NCI-H226 (cell line): ENCODE results near the gene PELI1.
"Not testable (repeated sequence)": the region's sequence is repeated elsewhere in the genome, so short reads cannot be mapped to it uniquely, and the experiment has no call there.

Experiments used
- DNase-seq: peaks from one replicate; pipeline ENCODE4 v3.0.0-alpha.2; 2015

PELI1 gene

DNA sequence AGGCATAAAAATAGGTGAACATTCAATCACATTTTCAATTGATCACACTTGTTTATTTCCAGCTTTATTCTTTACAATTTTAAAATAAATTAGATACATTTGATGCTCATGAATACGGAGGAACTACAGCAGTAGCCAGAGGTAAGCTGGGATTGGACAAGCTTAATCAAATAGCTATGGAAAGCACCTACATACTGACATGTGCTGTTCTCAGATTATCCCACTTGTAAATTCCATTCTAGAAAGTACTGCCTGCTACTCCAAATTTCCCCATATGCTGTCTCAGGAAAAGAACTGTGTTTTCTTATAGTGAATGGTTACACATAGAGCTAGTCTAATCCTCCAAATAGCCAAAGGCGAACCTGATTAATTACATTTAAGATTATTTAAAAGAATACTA, 24.2 kb downstream of the PELI1 start:
- no peak for DNase-seq

DNA sequence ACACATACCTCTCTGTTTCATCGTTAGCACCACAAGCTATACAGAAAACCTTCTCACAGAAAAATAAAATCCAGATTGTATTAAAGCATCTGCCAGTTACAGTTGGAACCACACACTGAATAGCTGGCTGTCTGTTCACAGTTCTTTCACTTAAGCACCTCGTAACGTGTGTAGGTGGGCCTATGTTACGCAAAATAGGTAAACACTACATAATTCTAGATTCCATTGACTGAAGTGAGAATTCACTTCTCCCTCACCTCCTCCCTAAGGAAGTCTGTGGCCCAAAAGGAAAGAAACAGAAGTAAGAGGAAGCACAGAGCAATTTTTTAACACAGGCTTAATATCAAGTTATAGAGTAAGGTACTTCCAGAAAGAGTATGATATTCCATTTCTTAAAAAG, 24.9 kb downstream of the PELI1 start:
- no peak for DNase-seq

DNA sequence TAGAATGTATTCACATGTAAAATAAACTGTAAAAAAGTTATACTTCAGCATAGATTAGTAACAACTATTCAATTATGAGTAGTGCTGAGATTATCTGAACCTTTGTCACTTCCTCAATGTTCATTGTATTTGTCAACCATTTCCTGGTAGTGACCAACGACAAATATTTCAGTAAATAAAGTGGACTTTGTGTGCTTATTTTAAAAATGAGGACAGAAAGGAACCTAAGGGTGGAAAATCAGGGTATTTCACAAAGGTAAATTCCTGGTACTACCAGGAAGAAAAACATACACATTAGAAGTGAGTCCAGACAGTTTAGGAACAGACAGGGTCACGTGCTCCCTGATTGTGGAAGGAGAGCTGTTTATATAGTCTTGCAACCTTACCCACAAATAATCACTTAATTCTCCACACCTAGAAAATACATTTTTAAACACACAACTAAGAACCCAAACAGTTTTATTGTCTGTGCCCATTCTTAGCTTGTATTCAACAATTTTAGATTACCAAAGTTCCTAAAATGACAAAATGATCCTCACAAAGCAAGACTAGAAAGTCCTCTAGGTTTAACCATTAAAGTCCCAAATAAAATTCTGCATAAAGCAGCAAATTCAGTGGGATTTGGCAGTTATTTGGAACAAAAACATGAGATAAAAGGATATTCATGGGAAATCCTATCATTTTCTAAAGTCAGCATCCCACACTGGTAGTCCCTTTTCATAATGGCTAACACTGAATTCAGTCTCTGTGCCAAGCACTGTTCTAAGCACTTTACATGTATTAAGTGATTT, 28.2 kb downstream of the PELI1 start:
- no peak for DNase-seq

DNA sequence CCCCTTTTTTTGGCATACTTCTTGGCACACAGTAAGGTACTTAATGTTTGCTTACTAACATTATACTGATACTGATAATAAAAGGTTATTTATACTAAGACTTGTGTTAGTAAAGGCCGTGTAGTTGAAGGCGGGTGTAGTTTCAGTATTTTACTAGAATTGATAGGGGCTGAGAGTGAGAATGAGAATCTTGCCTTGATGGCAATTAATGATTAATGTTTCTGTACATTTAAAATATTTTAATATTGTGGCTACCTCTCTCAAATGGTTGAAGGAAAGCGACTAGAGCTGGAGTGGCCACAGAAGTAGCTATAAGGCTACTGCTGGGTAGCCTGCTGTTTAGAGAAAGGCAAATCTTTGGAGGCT, 29.3 kb downstream of the PELI1 start:
- DNase-seq, result no peak

DNA sequence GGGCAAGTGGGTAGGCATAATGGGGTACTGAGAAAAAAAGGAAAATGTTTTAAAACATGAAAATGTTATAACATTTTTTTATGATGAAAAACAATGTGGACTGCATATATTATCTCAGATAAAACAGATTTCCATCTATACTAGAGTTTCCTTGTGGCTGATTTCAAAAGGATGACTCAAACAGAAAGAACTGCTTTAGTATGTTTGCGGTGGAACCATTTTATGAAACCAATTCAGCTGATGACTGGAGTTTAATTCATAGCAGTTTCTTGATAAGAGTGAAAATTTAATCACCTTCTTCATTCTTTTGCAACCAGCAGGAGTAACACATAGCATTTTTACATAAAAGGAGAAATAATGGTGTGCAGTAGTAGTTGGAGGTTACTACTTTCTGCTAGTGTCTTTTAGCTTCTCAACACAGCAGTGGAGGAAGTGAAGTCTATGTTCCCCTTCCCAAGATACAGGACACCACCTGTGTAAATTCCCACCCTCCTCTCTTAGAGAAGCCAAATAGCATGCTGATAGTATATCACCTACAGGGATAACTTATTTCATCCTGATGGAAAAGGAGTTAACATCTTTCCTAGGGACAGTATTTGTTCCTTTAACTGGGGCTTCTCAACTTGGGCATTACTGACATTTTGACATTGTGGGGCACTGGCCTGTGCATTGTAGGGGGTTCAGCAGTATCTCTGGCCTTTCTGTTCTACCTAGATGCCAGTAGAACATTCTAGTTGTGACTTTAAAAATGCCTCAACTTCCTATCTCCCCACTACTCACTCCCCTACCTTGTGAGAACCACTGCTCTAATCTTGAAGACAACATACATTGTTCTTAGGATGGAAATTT, 29.9 kb downstream of the PELI1 start:
- DNase-seq, result peak; percentile 78

DNA sequence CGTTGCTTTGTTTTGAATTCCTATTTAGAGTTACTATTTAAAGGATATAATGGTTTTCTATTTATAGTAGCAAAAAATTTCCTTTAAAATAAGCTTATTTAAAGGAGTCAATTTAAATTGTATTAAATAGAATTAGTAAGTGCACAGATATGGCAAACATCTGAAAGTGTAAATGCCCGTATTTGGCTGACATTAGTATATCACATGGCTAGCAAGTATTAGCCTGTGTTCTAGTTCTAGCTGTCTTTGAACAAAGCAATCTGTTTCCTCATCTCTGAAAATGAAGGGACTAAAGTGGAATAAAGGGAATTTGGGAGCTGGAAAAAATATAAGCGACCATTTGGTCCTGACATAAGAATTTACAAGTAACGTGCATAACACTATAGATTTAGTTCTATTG, 32.2 kb downstream of the PELI1 start:
- DNase-seq, result no peak

DNA sequence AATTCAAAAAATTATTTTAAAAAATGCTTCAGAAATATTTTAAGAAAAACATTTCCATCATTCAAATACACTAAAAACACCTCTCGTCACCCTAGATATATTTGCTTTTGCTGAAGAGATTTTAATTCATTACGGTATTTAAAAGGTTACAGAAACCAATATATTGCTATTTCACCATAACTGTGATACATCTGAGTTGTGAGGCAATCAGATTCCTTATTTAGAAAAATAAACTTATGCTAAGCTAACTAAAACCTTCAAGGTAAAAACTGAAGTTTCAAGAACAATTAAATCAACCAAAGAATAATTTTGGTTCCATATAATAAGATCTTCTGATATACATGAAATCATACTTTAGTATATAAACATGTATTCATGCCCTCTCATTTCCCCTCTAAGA, 32.8 kb downstream of the PELI1 start:
- no peak for DNase-seq

DNA sequence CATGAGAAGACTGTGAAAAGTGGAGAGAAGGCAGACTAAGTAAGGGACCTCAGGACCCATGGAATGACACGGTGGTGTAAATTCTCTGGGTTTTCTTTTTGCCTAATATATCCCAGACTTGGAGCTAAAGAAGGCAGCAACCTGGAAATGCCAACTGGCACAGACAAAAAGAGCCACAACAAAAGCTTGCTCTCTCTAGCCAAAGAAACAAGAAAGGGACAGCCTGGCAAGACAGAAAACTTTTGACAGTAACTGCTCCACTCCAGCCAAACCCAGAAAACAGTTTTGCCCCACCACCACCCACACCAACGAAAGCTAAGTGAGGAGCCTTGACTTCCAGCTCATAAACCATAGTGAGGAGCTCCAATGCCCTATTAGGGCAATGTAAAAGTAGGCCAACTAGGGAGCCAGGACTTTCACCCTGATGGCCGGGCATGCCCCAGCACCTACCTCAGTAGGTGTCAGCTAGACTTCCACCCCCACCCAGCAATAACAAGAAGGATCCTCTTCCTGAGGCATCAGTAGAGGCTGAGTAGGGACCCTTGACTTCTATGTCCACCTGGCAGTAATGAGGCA, 35.5 kb downstream of the PELI1 start:
- DNase-seq, result no peak

DNA sequence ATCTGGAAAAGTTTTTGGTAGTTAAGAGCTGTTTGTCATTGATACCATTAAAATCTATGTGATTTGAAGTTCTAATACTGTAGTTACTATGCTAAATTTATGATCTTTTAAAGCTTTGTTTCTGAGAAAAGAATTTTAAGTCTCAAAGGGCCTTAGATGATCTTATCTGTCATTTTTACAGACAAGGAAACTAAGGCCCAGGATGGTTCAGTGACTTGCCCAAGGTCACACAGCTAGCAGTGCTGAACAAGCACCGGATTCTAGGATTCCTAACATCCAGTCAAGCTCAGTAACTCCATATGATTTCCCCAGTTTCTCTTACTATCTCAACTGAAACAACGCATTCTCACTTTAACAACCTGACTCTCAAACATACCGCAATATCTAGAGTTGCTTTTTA, 37.7 kb downstream of the PELI1 start:
- DNase-seq, result no peak

DNA sequence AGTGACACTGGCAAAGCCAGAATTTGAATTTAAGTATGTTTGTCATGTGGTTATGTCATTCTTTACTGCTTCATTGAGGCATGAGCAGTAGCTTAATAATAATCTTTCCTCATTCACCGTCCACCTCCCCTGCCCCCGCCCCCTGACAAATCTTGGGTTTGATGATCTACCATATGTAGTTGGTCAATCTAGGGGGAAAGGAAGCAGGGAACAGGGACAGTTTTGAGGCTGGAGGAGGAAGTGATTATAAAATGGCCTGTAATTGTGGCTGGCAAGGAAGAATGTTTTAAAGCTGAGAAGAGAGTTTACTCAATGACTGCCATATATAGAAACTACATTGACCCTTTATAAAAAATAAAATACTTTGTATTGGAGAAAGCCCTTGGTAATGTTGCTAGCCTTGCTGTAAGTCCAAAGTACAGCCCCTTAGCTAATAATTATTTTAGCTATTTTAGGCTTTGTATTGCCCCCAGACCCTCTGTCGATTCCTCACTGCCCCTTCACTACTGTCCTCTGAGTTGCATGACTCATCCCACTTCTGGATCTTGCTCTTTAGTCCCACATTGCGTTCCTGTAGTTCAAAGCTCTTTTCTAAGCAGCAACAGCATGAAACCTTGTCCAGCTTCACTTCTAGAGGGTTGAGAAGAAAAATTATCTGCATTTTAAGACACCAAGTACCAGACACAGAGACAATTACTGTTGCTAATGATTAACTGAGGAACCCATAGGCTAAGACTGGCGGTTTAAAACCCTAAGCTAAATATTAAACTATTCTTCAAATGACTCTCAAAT, 38.4 kb downstream of the PELI1 start:
- no peak for DNase-seq

DNA sequence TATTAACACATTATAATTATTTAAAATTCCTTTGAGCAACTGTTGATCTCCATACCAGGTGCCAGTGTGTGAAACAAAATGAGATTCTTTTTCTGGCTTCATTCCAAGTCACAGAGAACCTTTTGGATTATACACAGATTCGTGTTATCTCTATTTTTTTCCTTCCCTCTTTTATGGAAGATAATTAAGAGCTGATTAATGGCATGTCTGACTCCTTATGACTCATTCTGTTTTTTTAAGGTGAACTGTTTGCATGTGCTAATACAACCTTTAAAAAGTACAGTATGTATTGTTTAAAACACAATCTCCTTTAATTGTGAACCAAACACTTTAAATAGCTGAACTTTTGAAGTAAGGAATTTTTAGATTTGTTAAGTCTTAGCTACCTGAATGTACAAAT, 39.3 kb downstream of the PELI1 start:
- peak; percentile 22 for DNase-seq

DNA sequence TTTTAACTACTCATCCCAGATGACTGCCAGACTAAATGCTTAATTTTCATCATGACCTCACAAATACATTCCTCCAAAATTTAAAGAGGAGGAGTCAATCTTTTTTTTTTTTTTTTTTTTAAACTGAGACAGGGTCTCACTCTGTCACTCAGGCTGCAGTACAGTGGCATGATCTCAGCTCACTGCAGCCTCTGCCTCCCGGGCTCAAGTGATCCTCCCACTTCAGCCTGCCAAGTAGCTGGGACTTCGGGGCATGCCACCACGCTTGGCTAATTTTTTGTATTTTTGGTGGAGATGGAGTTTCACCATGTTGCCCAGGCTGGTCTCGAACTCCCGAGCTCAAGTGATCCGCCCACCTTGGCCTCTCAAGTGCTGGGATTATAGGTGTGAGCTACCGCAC, 41.5 kb downstream of the PELI1 start:
- not testable (repeated sequence) for DNase-seq

DNA sequence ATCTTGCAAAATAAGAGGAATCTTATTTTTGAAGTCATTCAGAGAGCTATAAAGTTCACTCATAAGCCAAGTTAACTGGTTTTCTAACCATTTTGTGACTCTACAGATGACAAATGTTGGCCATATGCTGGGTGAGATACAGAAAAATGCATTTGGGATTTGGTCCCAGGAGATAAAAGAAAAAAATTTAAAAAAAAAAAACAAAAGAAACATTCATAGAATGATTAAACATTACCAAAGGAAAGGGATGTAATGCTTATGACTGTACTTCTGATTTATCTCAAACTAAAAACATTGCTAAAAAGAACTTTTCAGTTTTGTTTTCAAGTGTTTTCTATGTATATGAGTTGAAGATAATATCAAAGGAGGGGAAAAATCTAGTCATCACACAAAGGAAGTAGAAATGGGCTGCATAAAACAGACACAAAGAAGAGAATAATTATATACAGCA, 43.1 kb downstream of the PELI1 start:
- no peak for DNase-seq

DNA sequence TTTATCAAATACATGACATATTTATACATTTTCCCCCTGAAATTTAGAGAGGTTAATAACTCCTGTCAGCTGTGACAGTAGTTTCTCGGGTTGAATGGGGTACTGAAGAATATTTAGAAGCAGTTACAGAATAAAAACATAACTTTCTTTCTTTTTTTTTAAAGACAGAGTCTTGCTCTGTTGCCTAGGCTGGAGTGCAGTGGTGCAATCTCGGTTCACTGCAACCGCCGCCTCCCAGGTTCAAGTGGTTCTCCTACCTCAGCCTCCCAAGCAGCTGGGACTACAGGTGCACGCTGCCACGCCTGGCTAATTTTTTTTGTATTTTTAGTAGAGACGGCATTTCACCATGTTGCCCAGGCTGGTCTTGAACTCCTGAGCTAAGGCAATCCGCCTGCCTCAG, 43.6 kb downstream of the PELI1 start:
- DNase-seq, result not testable (repeated sequence)

DNA sequence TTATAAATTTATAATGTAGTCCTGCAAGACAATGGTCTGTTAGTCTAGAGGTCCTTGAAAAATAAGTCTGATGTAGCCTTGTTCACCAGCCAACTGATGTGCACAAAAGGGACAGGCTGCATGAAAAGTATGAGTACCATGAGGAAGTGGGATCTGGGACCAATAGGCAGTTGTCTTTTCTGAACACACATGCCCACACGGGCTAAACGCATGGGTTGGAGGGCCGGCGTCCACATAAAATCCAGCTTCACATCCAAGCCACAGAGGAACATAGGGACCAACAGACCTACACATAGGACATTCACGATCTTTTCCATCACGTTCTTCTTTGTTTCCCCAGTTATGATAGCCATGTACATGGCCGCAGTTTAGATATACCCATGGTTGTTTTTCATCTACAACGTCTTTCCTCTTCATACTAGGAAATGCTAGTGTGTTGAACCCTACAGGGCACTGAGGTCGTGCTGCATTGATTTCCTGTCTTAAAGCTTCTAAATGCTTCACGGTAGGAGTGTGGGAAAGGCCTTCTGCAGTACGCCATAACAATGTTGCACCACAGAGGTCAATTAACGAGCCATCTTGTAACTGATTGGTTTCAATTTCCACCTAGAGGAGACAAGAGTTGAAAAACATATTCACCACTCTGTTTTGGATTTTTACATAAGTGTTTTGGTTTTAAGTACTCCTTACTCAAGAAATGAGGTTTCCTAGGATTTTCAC, 49.4 kb downstream of the PELI1 start:
- no peak for DNase-seq

DNA sequence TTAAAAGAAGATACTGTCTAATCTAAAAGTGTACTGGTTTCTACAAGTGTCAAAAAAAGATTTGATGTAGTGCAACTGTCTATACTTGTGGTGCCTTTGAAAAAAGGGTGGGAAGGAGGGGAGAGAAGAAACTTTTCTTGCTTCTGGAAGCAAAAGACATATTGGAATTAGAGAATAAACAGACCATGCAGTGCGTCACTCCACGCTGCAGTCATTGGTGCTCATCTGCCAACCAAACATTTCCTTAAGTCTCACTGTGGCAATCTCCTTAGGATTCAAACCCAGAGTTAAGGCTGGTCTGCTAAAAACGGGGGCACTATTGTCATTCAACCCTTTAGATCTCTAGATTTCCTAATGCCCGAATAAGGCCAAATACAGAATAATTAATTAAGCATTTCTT, 50.9 kb downstream of the PELI1 start:
- no peak for DNase-seq

DNA sequence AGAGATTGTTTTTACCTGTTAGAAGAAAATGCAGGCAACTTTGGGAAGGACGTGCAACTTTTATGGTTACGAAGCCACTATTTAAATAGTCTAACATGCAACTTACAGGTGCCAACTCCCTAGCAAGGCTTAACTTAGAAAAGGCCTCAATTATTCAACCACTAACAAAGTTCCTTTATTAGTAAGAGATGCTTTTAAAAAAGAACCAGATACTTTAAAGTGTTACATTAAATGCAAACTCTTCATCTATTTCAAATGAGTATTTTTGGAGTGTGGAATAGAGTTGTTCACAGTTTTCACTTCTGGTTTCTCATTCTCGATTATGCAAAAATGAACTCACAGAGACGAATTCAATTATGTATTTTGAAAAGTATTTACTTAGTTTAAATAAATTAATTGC, 51.7 kb downstream of the PELI1 start:
- DNase-seq, result no peak

DNA sequence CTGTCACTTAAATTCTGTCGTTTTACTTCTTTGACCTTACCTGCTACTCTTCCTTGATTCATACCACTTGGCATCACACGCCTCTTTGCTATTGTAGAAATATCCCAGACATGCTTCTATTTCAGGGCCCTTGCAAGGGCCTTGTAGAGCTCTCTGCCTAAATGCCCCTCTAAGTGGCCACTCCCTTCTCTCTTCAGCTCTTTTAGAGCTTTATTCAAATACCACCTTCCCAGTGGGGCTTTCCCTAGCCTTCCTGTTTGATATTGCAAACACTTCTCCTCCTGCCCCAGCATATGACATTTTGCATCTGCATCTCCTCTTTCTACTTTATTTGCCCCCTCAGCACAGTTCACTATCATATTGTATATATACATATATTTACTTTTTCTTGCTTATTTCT, 54.0 kb downstream of the PELI1 start:
- no peak for DNase-seq

DNA sequence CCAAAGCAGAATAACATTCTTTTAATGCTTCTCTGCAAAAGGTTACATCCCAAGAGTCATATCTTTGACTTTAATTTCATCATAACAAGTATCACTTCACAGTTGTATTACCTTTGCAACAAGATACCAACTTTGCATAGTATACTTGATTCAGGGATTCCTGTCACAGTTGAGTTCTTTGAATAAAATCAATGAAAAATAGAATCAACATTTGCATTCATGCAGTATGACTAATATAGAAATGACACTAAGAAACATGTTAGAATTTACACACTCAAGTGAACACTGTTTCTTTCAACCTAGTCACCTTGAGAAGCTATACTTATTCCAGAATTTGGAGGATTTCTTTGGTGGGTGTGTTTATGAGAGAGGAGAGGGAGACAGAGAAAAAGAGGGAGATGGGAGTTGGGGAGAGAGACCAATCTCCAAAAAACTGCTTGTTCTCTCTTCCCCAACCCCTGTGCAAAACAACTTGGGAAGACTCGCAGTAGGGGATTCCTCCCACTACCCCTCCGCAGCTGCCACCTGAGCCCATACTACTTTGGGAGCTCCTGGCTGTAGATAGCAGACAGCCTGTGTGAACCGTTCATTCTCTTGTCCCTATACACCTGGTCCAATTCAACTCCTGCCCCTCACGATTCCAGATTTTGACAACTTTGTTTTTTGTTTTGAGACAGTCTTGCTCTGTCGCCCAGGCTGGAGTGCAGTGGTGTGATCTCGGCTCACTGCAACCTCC, 57.7 kb downstream of the PELI1 start:
- DNase-seq, result no peak

DNA sequence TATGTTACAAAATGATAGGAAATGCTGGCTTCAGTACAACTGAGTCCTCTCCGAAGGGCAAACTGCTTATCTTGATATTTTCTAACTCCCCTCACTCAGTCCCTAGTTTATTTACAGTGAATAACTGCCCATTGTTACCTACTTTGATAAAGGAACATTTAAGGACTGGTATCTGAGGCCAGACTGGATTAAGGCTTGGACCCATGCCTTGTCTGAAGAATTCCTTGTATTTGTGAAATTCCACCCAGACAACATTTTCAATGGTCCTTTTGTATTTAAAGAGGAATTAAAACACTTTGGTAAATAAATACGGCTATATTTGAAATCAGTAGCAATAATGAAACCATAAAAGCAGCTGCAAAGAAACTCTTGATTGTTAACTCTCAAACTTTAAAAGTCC, 58.3 kb downstream of the PELI1 start:
- DNase-seq, result no peak

DNA sequence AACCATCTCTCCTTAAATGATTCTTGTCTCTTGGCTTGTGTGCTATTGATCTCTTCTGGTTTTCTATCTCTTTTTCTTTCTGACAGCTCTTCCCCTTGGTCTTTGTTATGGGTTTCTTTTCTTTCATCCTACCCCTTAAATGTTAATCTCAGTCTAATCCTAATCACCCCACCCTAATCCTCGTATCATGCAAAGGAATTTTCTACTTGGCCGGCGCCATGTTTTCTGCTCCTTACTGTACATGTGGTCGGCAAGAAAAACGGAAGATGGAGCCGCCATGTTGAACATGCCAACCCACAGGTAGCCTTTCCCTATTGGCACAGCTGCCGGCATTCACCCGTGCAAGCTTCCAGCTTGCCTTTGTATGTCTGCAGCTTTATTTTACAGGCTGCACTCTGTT, 63.2 kb downstream of the PELI1 start:
- DNase-seq, result no peak

DNA sequence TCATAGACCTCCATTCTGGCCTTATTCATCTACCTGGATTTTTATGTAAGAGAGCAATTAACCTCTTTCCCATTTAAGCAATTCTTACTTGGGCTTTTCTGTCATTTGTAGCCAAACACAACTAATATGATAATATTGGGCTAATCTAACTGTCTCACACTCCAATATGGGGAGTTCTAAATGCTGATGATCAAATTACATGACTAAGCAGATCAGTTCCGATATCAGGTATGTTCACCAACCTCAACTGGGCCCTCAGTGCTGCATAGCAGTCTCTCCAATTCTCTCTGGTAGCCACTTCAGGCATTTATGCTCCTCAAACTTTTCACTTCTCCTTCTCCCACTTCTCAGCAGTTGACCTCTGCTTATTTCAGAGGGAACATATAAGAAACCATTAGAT, 64.0 kb downstream of the PELI1 start:
- no peak for DNase-seq
